HG03175 (cell line): ENCODE results near the gene MOV10.
A peak's percentile ranks its signal among the peaks of the same experiment; 100 is the strongest.
"Not testable (repeated sequence)": the region's sequence is repeated elsewhere in the genome, so short reads cannot be mapped to it uniquely, and the experiment has no call there.

Source experiments
- ATAC-seq: cut with Tn5 transposase; IDR thresholded peaks from one replicate; pipeline ENCODE4 v1.9.1; 2021; ENCODE audit warnings: mild to moderate bottlenecking, moderate library complexity; ENCODE audit not compliant: unreplicated experiment

Gene MOV10

DNA sequence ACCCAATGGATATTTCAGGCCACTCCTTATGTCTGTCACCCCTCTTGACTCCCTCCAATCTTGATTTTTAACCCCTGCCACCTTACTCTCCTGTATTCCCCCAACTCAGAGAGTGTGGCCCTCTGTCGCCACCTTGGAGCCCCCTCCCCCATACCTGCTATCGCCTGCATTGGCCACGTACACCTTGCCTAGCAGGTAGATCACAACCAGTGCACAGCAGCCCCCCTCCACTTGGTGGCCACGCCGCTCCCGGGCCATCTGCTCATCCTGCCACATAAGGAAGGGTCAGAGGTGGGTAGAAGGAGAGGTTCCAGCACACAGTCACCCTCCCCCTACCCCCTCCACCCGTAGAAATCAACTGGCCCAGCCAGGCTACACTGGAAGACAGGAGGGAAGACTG, 37.7 kb downstream of the MOV10 start:
- ATAC-seq = no peak

DNA sequence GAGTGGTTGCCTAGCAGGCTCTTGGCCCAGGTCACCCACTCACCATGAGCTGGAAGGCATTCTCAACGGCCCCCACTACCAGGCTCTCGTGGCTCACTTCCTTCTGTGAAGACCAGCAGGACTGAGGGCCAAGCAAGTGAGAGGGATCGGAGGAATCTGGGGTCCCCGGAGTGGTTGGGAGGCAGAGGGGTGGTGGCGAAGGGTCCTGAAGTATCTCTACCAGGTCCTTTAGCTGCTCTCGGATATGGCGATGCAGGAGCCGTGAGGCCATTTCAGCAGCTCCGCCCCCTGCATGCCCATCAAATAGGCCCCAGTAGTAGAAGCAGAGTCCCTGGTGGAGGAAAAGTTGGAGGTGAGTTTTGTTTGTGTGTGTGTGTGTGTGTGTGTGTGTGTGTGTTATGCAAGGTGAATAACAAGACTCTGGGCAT, 38.3 kb downstream of the MOV10 start:
- ATAC-seq = no peak

DNA sequence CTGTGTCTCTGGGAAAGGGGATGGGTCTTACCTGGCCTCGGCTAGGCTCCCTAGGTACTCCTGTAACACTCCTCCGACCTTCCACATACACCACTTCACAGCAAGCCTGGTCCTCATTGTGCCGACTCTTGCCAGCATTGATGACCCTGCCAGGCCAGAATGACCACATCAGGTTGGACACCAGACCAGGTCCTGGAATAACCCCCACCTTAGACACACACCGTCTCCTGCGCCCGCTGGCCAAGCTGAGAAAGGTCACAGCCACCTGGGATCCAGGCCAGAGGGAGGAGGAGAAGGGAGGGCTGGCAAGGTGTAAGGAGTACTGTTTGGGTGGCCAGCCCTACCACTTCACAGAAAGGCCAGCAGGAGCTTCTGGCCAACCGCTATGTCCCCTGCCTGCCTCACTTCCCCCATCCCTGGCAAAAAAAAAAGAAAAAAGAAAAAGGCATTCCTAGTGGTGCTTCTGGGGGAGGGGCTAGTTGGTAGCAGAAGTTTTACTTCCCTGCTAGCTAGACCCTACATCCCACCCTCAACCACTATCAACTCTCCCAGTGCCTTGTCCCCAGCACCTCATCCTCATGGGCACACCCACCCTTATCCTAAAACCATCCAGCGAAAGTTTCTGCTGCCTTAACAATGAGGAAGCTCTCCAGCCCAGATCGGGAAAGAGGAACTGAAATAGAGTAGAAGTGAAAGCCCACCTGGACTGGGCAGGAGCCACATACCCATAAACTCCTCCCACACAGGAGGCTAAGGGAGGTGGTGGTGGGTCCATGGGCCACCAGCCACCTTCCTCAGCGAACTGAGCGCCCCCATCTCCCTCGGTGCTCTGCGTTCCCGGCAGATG, 39.2 kb downstream of the MOV10 start:
- no peak for ATAC-seq

DNA sequence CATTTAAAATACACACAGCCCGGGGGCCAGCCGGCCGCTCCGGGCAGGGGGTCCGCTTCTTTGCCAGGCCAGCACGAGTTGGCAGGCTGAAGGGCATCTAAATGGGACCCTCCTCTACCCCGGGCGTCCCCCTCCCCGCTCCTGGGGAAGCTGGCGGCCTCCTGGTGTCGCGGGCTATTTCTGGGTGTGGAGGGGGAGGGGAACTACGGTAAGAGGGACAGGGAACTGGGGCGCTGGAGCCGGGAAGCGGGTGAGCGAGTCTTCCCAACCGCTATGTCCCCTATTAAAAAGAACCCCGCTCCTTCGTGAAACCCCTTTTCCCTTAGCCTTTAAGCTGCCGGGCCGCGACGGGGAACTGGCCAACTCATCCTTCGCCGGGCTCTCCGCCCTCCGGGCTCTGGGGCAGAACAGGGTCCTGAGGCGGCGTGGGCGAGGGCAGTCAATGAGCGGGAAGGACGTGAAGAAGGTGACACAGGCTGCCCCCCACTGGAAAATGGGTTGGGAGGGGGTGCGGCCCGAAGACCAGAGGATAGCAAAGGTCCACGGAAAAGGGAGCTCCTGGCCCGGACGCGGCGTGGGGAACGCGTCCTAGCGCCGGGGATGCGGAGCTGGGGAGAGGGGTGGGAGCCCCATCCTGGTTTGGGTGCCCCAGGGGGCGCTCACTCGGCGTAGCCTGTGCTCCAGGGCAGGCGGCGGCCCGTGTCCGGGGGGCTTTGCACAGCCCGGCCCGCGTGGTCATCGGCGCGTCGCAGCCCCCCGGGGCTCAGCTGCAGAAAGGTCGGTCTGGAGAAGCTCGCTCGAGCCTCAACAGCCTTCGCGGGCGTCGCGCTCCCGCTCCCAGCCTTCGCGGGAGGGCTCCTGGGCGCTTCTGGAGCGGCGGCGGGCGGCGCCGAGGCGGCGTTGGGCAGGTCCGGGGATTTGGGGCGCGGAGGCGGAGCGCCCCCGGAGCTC, 40.1 kb downstream of the MOV10 start:
- ATAC-seq = peak; percentile 20

DNA sequence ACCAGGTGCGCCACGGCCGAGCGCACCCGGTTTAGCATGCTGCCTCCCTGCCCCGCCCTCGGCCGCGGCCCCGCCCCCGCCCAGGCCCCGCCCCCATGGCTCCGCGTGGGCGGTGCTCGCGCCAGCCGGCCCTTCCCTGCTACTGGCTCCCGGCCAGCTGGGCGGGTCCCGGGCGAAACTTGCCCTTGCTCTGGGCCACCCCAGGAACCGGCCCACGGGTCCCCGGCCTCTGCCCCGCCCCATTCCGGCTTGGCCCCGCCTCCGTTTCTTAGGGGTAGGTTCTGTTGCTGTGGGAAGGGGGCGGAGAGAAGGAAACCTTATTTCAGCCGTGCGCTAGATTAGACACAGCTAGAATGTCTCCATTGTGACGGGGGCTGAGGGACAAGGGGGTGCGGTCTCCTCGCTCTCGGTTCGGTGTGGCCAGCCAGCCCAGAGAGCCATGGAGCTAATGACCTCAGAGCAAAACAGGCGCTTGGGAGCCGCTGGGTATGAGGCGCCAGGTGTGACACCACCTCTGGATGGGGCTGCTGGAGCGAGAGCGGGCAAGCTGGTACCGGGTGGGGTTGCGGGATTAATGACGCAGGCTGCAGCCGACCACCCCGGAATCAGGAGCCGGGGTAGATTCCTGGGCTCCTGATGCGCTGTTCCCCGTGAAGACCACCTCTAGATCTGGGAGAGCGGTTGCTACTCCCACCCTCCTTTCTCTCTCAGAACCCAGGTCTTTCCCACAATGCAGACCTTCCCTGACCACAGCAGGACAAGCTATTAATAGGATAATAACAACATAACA, 41.0 kb downstream of the MOV10 start, which contains the start of gene PPM1J:
PPM1J (minus strand) TSS at position 69 of the 790 bp plus-strand sequence; CDS start at position 38, 31 bp downstream.
- ATAC-seq = peak; percentile 79

DNA sequence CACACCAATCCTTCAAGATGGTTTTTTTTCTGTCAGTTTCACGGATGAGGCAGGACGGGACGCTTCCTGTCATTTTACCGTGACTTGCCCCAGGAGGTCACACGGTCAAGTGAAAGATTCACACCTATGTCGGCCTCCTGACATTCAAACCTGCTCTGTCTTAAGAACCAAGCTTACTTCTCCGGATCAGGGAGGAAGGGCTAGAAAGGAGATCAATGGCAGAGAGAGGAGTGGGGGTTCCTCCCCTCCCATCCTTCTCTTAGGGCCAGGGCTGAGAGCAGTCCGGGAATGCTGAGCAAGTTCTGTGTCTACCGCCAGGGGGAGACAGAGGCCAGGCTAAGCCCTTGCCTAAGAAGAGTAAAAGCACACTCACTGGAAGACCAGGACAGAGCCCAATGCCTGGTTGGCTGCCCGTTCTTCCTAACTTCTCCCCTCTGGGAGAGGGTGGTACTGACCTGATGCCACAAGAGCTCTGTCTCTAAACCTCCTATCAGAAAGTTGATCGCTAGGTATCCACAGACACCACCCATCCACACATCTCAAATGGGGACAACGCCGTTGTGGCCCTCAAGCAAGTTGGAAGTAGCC, 41.8 kb downstream of the MOV10 start:
- peak; percentile 26 for ATAC-seq

DNA sequence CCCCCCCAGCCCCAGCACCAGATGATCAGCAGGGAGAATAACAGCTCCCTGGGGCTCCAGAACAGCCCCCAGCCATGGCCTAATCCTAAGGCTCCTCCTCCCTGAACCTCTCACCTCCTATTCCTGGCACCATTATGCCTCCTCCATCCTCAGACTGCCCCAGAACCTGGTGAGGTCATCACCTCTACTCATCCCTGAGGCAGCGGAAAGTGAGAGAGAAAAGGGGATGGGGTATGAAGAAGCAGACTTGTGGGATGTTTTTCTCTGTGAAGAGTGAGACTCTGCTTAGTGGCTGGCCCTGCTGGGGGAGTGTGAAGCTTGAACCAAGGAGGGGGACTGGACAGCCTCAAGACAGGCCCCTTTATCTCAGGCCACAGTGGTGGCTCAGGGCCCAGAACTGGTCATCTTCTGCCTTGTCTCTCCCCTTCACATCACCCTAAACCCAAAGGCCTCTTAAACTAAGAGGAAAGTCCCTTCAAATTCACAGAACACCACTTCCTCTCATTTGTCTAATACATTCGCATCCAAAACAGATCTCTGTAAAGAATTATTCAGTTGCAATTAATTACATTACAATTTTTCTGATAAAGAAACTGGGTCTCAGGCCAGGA, 42.9 kb downstream of the MOV10 start:
- ATAC-seq = no peak

DNA sequence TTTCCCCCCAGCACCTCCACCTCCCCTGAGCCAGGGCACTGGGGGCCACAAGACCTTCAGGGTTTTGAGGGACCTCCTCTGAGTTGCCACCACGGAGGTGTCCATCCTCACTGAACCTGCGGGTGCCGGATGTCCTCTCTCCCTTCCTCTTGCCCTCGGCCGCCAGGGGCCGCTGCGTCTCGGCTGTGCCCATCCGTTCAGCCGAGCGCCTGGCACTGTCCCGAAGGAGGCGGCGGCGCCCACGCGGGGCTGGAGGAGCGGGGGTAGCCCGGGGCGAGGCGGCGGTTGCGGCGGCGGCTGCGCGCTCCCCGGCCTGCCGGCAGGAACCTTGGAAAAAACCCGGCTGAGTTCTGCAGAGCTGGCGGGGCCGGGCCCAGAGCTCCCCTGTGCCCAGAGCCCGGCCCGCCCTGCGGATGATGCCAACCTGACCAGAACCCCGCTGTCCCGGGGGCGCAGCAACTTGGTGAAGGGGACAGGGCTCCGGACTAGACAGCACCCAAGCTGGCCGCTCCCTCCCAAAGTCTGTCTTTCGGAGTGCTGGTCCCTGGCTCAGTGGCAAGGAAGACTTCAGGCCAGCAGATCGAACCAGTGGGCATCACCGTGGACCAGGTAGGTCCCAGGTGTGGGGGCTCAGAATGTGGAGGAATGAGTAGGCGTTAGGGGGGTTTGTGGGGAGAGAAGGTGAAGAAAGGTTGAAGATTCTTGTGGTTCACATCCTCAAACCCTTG, 44.4 kb downstream of the MOV10 start:
- peak; percentile 18 for ATAC-seq

DNA sequence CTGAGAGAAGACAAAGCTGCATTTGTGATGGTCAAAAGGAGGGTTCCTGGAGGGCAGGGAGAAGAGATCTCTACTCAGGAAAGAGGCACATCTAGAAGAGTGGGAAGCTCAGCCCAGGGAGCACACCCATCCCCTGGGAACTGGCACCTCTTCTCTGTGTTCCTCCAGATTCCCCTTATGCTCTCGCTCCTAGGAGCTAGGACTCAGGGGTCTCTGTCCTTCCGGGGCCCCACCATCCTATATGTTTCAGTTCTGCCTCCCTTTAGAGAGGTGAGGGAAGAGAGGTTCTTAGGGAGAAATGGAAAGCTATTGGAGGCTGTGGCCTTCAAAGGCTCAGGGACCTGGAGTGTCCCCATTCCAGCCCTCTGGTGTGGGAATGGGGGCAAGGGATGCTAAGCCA, 45.2 kb downstream of the MOV10 start:
- no peak for ATAC-seq

DNA sequence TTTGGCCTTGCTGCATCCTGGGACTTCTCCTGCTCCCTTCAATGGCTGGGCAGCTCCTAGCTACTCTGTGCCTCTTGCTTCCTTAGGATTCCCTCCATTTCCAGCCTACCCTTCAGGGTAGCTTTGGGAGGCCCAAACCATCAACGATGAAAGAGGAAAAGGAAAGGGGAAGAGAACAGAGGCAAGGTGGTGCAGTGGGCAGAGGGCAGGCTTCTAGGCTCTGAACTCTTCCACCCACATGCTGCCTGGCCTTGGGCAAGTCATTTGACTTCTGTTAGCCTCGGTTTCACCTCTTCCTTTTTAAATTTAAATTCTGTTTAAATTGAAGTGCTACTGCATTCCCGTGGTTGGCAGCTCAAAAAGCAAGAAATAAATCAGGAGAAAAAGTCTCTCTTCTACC, 46.3 kb downstream of the MOV10 start:
- no peak for ATAC-seq

DNA sequence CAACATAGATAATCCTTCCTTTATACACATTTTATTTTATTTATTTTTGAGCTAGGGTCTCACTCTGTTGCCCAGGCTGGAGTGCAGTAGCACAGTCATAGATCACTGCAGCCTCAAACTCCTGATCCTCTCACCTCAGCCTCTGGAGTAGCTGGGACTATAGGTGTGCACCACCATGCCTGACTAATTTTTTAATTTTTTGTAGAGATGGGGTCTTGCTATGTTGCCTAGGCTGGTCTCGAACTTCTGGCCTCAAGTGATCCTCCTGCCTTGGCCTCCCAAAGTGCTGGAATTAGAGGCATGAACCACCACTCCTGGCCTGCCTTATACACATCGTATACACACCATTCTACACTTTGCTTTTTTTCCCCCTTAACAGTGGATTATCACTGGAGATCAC, 46.8 kb downstream of the MOV10 start:
- ATAC-seq = not testable (repeated sequence)

DNA sequence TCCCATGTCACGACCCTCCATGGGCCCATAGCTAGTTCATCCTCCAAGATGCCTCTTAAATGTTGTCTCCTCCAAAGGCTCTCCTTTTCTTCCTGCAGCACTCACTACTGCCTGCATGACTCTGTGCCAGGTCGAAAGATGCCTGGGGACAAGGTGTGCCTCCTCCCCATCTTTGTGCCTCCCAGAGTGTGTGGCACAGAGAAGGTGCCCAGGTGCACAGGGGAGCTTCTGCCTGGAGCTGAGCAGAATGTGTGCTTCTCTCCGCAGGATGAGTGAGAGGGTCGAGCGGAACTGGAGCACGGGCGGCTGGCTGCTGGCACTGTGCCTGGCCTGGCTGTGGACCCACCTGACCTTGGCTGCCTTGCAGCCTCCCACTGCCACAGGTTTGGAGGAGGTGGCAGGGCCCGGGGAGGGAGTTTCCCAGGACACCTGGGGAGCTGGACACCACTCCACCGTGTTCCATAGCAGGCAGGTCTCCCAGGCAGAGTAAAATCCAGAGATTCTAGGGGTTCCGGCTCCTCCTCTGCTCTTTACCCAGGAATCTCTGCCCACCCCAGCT, 47.6 kb downstream of the MOV10 start:
- no peak for ATAC-seq

DNA sequence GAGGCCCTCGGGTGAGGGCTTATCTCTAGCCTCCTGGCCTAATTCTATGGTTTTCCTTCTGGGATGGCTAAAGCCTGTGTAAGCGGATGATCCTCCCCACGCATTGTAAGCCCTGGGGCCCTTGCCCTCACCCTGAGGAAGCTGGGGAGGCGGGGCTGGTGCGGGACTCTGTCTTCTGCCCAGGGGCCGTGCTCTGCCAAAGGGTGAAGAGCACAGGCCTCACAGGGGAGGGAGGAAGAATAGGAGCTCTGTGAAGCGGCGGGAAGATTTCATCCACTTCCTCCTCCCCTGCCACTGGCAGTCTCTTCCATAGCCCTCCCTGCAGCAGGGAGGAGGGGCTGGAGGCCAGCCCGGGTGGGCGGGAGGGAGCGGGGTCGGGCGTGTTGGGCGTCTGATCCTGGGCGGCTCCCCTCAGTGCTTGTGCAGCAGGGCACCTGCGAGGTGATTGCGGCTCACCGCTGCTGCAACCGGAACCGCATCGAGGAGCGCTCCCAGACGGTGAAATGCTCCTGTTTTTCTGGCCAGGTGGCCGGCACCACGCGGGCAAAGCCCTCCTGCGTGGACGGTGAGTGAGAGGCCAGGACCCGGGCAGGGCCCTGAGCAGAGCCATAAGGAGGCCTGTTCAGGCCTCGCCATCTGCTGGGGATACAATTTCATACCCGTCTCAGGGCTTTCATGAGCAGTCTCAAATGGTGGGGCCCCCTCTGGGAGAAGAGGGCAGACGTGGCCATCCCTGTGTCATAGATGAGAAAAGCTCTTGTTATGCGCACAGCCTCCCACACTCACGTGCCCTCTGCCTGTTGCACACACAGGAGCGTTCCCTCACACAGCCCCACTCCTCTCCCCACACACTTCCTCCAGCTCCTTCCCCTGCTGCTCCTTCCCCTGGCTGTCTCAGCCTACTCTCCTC, 48.4 kb downstream of the MOV10 start:
- no peak for ATAC-seq

DNA sequence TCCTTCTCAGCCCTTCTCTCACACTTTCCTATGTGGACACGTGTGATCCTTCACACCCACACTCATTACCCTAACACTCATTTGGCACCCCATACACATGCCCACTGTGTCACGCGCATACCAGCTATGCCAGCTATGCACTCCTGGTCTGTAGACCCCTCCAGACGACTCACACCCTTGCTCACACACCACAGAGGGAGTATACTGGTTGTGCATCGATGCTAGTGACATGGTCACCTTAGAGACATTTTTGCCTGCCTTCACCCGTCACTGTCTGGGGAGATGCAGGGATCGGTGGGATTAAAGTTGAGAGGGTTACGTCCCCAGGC, 49.0 kb downstream of the MOV10 start:
- no peak for ATAC-seq

DNA sequence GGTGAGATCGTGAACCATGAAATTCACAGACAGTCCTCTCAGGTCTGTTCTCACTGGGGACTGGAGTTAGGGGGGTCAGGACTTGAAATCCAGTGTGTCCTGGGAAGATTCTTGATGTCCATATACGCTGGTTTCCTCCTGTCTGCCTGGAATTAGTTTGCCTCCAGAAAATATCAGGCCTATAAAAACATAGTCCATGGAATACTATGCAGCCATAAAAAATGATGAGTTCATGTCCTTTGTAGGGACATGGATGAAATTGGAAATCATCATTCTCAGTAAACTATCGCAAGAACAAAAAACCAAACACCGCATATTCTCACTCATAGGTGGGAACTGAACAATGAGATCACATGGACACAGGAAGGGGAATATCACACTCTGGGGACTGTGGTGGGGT, 49.8 kb downstream of the MOV10 start:
- not testable (repeated sequence) for ATAC-seq

DNA sequence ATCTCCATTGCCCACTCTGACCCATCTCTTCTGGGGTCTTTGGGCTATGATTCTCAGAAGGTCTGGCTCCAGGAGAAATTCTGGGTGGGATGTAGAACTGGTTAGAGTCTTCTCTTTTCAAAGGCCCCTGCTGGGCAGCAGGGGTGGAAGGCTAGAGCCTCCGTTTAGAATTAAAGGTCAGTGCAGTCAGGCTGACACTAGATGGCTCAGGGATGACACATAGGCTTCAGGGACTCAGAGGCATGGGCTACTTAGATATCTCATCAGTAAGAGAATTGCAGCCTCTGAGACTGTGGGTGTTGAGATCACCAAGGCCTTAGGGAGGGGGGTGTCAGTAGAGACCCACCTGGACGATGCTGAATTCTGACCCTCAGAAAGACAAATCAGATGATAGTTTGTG, 53.3 kb downstream of the MOV10 start:
- ATAC-seq = no peak

DNA sequence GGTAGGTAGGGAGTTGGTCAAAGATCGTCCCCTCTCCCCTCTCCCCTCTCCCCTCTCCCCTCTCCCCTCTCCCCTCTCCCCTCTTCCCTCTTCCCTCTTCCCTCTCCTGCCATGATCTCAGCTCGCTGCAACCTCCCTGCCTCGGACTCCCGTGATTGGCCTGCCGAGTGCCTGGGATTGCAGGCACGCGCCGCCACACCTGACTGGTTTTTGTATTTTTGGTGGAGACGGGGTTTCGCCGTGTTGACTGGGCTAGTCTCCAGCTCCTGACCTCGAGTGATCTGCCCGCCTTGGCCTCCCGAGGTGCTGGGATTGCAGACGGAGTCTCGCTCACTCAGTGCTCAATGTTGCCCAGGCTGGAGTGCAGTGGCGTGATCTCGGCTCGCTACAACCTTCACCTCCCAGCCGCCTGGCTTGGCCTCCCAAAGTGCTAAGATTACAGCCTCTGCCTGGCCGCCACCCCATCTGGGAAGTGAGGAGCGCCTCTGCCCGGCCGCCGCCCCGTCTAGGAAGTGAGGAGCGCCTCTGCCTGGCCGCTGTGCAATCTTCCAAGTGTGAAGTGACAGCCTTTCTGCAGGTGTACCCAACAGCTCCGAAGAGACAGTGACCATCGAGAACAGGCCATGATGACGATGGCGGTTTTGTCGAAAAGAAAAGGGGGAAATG, 54.0 kb downstream of the MOV10 start:
- ATAC-seq = not testable (repeated sequence)

DNA sequence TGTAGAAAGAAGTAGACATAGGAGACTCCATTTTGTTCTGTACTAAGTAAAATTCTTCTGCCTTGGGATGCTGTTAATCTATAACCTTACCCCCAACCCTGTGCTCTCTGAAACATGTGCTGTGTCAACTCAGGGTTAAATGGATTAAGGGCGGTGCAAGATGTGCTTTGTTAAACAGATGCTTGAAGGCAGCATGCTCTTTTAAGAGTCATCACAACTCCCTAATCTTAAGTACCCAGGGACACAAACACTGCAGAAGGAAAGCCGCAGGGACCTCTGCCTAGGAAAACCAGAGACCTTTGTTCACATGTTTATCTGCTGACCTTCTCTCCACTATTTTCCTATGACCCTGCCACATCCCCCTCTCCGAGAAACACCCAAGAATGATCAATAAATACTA, 54.6 kb downstream of the MOV10 start:
- ATAC-seq = not testable (repeated sequence)
